NCI-H1417 treated with DMSO at 0.1 percent for 48 hours (cell line): ENCODE data around the gene TVP23B.
A peak's percentile ranks its signal among the peaks of the same experiment; 100 is the strongest.
"Not testable (repeated sequence)": the region's sequence is repeated elsewhere in the genome, so short reads cannot be mapped to it uniquely, and the experiment has no call there.

ENCODE experiments used
- DNase-seq: peaks from one replicate; lab custom pipeline; 2025; lab: John Stamatoyannopoulos, UW

TVP23B gene

DNA sequence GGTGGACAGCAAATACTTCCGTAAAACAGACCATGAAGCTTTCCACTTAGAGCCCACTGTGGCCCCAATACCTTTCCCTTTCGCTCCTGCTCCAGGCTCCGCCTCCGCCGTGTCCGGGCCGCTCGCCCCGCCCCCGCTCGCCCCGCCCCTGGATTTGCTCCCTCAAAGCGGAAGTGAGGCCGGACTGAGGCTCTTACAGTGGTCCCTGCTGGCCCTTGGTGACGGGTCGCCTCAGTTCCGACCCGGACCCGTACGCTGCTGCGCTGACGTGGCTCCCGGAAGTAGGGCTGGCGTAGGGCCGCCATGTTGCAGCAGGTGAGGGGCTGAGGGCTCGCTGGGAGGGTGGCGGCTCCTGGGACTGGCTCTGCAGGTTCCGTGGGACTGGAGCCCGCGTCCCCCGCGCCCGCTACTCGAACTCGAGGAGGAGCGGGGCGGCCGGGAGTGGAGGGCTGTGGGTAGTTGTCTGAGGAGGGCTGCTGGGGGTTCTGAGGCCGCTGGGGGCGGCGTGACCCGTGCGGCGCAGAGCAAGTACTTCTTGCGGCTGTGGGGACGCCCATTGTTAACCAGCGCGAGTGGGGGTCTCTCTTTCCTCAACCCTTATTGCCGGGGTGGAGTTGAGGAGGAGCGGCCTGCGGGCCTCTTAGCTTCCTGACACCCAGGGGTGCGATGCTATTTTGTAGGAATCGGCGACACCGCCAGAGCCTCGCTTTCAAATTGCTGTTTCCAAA, at the start of gene TVP23B:
TSS of gene TVP23B (plus strand) at position 193 of the 728 bp plus-strand sequence. CDS start at position 304, 111 bp downstream.
- DNase-seq, result peak; percentile 51

DNA sequence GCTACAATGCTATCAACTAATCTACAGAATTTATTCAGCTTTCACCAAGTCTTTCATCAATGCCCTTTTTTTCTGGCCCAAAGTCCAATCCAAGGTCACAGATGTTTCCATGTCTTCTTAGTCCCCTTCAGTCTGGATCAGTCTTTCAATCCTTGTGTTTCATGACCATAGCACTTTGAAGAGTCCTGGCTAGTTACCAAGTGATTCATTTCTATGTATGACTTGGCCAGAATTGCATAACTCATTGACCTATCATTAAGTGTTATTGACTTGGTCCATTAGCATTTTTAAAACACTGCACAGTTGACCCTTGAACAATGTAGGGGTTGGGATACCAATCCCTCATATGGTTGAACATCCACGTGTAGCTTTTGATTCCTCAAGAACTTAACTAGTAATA, 48.5 kb upstream of the TVP23B start:
- not testable (repeated sequence) for DNase-seq

GRCh38 chr17:18733350-18733749, 47.6 kb upstream of the TVP23B start:
- DNase-seq, result not testable (repeated sequence)

DNA sequence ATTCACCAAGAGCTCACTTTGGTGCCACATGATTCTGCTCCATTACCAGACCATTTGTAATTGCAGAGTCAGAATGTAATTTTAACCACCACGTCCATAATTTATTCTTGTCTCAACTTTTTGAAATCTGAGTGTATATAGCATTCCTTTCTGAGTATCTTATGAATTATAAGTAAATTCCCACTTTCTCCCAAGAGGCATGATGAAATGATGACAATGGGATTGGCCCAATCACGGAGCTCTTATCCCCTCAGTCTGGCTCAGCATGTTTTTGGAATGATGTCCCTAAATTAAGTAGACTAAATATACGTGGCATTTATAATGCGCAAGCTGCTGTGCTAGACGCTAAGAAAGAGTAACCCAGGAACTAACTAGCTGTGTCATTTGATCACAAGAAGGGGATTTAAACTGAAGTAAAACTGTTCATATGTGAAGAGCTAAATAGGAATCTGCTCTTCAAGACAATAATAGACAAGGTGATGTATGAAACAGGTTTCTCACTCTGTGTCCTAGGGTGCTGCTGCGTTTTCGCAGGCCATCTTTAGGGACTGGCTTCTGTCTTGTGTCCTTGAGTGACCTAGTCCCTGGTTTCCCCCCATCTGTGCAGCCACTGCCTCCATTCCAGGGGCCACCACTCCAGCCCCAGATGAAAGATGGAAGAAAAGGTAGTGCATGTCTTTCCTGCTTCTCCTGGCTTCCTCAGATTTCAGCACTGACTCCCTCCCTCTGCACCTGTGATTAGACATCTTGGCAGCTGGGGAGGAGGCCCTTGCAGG, 41.2 kb upstream of the TVP23B start:
- not testable (repeated sequence) for DNase-seq

DNA sequence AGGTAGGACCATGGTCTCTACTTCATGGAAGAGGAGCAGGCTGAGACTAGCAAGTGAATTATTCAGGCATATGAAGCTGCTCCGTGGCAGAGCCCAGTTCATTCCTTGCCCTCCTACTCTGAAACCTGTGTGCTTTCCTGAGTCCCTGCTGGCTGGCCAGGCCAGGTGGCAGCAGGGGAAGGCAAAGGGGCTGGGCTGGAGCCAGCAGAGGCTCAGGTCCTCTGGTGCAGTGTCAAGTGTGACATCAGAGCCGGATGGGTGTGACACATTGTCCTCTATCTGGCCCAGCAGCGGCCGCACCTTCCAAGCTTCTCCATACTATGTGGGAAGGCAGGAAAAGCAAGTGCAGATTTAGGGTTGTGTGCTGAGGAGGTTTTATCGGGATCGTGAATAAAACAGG, 39.8 kb upstream of the TVP23B start:
- not testable (repeated sequence) for DNase-seq

GRCh38 chr17:18743699-18744421, 37.1 kb upstream of the TVP23B start, which contains the start of gene FBXW10:
Gene FBXW10 (plus strand): TSS chr17:18744054. CDS start chr17:18744245, 191 bp downstream.
- DNase-seq, result not testable (repeated sequence)

GRCh38 chr17:18744726-18745125, 36.3 kb upstream of the TVP23B start:
- DNase-seq, result not testable (repeated sequence)

DNA sequence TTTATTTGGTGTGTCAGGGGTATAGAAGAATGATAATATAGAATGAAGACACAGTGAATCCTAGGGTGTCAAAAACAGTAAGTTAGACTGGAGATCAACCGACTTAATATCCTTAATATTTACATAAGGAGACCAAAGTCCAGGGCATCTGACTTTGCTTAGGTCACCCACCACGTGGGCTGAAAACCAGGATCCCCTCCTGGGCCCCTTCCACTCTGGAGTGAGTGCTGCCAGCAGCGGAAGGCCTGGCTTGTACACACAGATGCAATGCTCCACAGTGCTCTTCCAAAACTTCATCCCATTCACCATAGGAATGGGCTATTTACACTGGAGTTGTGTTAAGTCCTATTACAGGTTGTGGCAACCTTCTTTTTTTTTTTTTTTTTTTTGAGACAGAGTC, 34.4 kb upstream of the TVP23B start:
- DNase-seq, result not testable (repeated sequence)

GRCh38 chr17:18747501-18747900, 33.5 kb upstream of the TVP23B start:
- DNase-seq, result not testable (repeated sequence)

- DNase-seq, result not testable (repeated sequence)
Observed at GRCh38 chr17:18750242-18750641, 30.7 kb upstream of the TVP23B start.

DNA sequence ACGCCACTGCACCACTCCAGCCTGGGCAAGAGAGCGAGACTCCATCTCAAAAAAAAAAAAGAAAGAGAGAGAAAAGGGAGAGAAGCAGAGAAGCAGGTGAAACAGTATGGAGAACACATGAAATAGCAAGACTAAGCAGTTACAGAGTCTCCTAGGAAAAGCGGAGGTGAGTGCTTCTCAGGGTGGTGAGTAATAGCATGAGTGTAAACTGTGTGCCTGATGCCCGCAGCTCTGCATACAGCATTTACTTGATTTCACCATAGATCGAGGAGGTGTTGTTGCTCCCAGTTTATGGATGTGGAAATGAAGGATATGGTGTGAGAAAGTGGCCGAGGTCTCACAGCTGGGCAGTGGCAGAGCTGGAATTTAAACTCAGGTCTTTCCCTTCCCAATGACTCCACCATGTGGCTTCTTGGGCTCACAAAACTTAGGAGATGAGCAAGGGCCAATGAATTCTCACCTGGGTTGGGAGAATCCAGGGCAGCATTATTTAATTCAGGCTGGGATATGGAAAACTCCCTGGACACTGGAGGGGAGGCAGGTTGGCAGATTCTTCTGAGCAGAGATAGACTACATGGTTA, 27.1 kb upstream of the TVP23B start:
- not testable (repeated sequence) for DNase-seq

GRCh38 chr17:18755969-18756368, 25.0 kb upstream of the TVP23B start:
- not testable (repeated sequence) for DNase-seq

DNA sequence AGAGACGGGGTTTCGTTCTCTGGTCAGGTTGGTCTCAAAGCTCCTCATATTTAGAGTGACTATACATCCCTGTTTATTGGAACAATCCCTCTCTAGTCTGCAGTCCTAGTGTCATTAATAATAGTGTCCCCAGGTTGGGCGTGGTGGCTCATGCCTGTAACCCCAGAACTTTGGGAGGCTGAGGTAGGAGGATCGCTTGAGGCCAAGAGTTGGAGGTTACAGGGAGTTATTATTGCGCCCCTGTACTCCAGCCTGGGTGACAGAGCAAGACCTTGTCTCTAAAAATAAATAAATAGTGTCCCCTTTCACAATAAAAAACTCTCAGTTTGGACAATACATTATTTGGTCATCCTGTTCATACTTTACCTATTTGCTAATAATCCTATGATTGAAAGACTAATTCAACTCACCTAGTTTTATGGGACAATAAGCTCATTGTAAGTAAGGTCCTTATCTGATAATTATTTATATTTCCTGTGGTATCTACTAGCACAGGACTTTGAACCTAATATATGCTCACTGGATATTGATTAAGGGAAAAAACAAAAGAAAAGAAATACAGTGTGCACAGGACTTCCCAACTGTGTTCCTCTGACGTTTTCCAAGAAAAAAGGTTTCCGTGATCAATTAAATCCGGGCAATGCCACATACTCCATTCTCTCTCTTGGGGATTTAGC, 23.5 kb upstream of the TVP23B start:
- not testable (repeated sequence) for DNase-seq

DNA sequence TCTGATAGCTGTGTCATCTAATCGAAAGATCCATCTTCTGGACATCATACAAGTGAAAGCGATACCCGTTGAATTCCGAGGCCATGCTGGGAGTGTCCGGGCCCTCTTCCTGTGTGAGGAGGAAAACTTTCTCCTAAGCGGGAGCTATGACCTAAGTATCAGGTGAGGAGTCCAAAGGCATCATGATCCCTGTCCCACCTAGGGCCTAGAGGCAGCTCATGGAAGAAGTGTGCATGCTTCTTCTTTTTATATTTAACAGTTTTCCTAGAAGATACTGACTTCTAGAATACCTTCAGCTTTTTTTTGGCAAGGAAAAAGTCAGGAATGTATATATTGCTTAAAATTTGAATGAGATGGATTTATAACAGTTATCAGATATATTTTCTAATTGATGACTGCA, 22.6 kb upstream of the TVP23B start:
- DNase-seq, result not testable (repeated sequence)

DNA sequence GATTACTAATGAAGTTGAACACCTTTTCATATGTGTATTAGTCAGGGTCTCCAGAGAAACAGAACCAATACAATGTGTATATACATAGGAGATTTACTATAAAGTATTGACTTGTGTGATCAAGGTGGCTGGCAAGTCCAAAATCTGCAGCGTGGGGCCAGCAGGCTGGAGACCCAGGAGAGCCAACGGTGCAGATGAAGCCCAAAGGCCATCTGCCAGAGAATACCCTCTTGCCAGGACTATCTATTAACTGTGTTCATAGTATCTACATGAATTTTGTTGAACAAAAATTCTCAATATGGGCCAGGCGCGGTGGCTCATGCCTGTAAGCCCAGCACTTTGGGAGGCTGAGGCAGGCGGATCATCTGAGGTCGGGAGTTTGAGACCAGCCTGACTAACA, 20.8 kb upstream of the TVP23B start:
- DNase-seq, result not testable (repeated sequence)

- not testable (repeated sequence) for DNase-seq
Observed at GRCh38 chr17:18770572-18770971, 10.4 kb upstream of the TVP23B start.

- not testable (repeated sequence) for DNase-seq
Observed at GRCh38 chr17:18771066-18771465, 9.9 kb upstream of the TVP23B start.

DNA sequence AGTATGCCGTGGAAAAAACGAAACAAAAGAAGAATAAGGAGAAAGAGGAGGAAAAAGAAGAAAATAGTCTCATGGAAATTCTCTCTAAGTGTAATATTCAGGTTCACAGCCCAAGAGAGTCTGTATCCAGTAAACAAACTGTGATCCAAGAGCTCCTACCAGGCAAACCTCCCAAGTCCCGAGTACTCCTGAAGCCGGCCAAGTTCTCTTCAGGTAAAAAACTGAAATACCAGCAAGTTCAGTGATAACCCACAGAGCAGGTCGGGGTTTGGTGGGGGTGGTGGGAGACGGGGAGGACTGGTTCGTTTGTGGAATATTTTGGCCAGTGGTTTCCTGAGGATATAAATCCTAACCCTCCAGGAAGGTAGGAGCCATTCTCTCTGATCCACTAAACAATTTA, 8.5 kb upstream of the TVP23B start:
- no peak for DNase-seq

DNA sequence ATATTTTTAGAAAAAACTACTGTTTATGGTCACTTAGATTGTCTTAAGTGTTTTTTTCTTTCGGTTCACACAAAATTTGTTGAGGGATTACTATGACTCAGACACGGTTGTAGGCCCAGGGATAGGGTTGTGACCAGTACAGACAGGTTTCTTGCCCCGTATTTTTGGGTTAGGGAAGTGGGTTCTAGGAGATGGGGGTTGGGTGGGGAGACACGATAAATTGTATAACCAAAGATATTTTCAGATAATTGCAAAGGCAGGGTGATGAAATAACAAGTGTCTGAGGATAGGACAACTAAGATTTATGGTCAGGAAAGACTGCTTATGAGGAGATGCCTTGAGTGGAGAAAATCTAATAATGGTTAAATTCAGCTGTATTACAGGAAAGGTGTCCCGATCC, 822 bp downstream of the TVP23B start:
- not testable (repeated sequence) for DNase-seq

- not testable (repeated sequence) for DNase-seq
Observed at GRCh38 chr17:18785933-18786332, 5.0 kb downstream of the TVP23B start.

GRCh38 chr17:18786890-18787289, 5.9 kb downstream of the TVP23B start:
- DNase-seq, result not testable (repeated sequence)
